H9 (cell line): ENCODE measurements around the gene TTYH2. TPM values are rescaled to one million over a fixed set of nuclear protein-coding genes. Genes with fewer than 3 reads are reported as not detected.
A peak's percentile ranks its signal among the peaks of the same experiment; 100 is the strongest.

ENCODE experiments used
- DNase-seq: peaks from one replicate; pipeline ENCODE4 v3.0.0-alpha.2; 2017
- H2AFZ ChIP-seq: one replicate; pipeline ENCODE4 v1.6.1; 2013; ENCODE audit warnings: mild to moderate bottlenecking, low read length, control low read depth, moderate library complexity
- H2AK5ac ChIP-seq: 2 replicates; pipeline ENCODE4 v1.6.1; 2013; ENCODE audit warnings: low read length, control low read depth, mixed read lengths; ENCODE audit not compliant: insufficient read length
- H2BK120ac ChIP-seq: one replicate; pipeline ENCODE4 v1.6.1; 2013; ENCODE audit warnings: low read depth, mild to moderate bottlenecking, low read length, control low read depth, inconsistent platforms; ENCODE audit not compliant: poor library complexity, severe bottlenecking
- H2BK12ac ChIP-seq: 2 replicates; pipeline ENCODE4 v1.6.1; 2013; ENCODE audit warnings: low read length, control low read depth, mixed read lengths, low read depth; ENCODE audit not compliant: insufficient read length
- H2BK15ac ChIP-seq: 2 replicates; pipeline ENCODE4 v1.6.1; 2013; ENCODE audit warnings: low read depth, low read length, control low read depth
- H2BK20ac ChIP-seq: one replicate; pipeline ENCODE4 v1.6.1; 2013; ENCODE audit warnings: low read depth, mild to moderate bottlenecking, low read length, control low read depth, inconsistent platforms; ENCODE audit not compliant: poor library complexity, severe bottlenecking
- H2BK5ac ChIP-seq: 2 replicates; pipeline ENCODE4 v1.6.1; 2013; ENCODE audit warnings: low read length, control low read depth, mixed read lengths; ENCODE audit not compliant: insufficient read length
- H3K14ac ChIP-seq: 2 replicates; pipeline ENCODE4 v1.6.1; 2013; ENCODE audit warnings: low read length, control low read depth; ENCODE audit not compliant: insufficient read depth
- H3K18ac ChIP-seq: 2 replicates; pipeline ENCODE4 v1.6.1; 2013; ENCODE audit warnings: low read depth, mild to moderate bottlenecking, mixed read lengths, low read length, control low read depth; ENCODE audit not compliant: insufficient read length
- H3K23ac ChIP-seq: 2 replicates; pipeline ENCODE4 v1.6.1; 2013; ENCODE audit warnings: low read length, control low read depth, mixed read lengths, low read depth; ENCODE audit not compliant: insufficient read length
- H3K23me2 ChIP-seq: 2 replicates; pipeline ENCODE4 v1.6.1; 2013; ENCODE audit warnings: low read depth, mild to moderate bottlenecking, mixed read lengths, low read length, control low read depth; ENCODE audit not compliant: insufficient read length, poor library complexity, severe bottlenecking
- H3K27ac ChIP-seq: 2 replicates; pipeline ENCODE4 v1.5.1; 2013; ENCODE audit warnings: low read length, control low read depth, mixed read lengths, low read depth; ENCODE audit not compliant: insufficient read length
- H3K27me3 ChIP-seq: 2 replicates; pipeline ENCODE4 v1.6.1; 2013; ENCODE audit warnings: low read length, control low read depth, inconsistent platforms; ENCODE audit not compliant: insufficient read depth
- H3K4ac ChIP-seq: 2 replicates; pipeline ENCODE4 v1.6.1; 2013; ENCODE audit warnings: low read depth, mild to moderate bottlenecking, control low read depth, inconsistent platforms, low read length, moderate library complexity
- H3K4me1 ChIP-seq: 2 replicates; pipeline ENCODE4 v1.6.1; 2013; ENCODE audit warnings: low read length, control low read depth, inconsistent platforms; ENCODE audit not compliant: insufficient read depth
- H3K4me2 ChIP-seq: 2 replicates; pipeline ENCODE4 v1.6.1; 2013; ENCODE audit warnings: low read length, control low read depth, mixed read lengths; ENCODE audit not compliant: insufficient read length, insufficient read depth
- H3K56ac ChIP-seq: 2 replicates; pipeline ENCODE4 v1.6.1; 2013; ENCODE audit warnings: low read depth, mild to moderate bottlenecking, mixed read lengths, low read length, control low read depth; ENCODE audit not compliant: insufficient read length
- H3K79me1 ChIP-seq: 2 replicates; pipeline ENCODE4 v1.6.1; 2013; ENCODE audit warnings: low read depth, mild to moderate bottlenecking, moderate library complexity, low read length, control low read depth, inconsistent platforms; ENCODE audit not compliant: insufficient read depth, poor library complexity, severe bottlenecking
- H3K79me2 ChIP-seq: 2 replicates; pipeline ENCODE4 v1.6.1; 2013; ENCODE audit warnings: low read length, control low read depth, inconsistent platforms; ENCODE audit not compliant: insufficient read depth
- H3K9ac ChIP-seq: 2 replicates; pipeline ENCODE4 v1.6.1; 2013; ENCODE audit warnings: low read length, control low read depth, mixed read lengths; ENCODE audit not compliant: insufficient read length; ENCODE audit errors: extremely low read depth
- H3K9me3 ChIP-seq: one replicate; pipeline ENCODE4 v1.6.1; 2013; ENCODE audit warnings: low read depth, low read length, inconsistent platforms; ENCODE audit not compliant: control insufficient read depth
- H3T11ph ChIP-seq: one replicate; pipeline ENCODE4 v1.6.1; 2013; ENCODE audit warnings: mild to moderate bottlenecking, low read length, control low read depth, inconsistent platforms
- H4K20me1 ChIP-seq: one replicate; pipeline ENCODE4 v1.6.1; 2013; ENCODE audit not compliant: control insufficient read depth, insufficient read length, insufficient read depth
- H4K5ac ChIP-seq: 2 replicates; pipeline ENCODE4 v1.6.1; 2013; ENCODE audit warnings: low read depth, mild to moderate bottlenecking, mixed read lengths, low read length, control low read depth; ENCODE audit not compliant: insufficient read length
- H4K8ac ChIP-seq: replicated peaks from 2 replicates; pipeline ENCODE4 v1.6.1; 2013; ENCODE audit warnings: low read length, control low read depth, mixed read lengths, low read depth; ENCODE audit not compliant: insufficient read length
- H4K91ac ChIP-seq: 2 replicates; pipeline ENCODE4 v1.6.1; 2013; ENCODE audit warnings: low read depth, mild to moderate bottlenecking, moderate library complexity, mixed read lengths, low read length, control low read depth; ENCODE audit not compliant: insufficient read length
- H3K27ac Mint-ChIP-seq, 3 experiments: 2 replicates in 2 of 3; 3 replicates in 1 of 3; pipeline ENCODE4 v1.8.0; 2020 to 2021; ENCODE audit warnings: mixed read lengths in 3 of 3, mild to moderate bottlenecking in 1 of 3, moderate library complexity in 1 of 3
- H3K27me3 Mint-ChIP-seq: 2 replicates; pipeline ENCODE4 v1.8.0; 2021; ENCODE audit warnings: low read depth, mild to moderate bottlenecking, moderate library complexity, mixed read lengths
- H3K36me3 Mint-ChIP-seq, 3 experiments: 2 replicates in 2 of 3; 3 replicates in 1 of 3; pipeline ENCODE4 v1.8.0; 2020 to 2021; ENCODE audit warnings: low read depth in 3 of 3, mixed read lengths in 3 of 3; ENCODE audit not compliant: insufficient read depth in 1 of 3
- H3K4me1 Mint-ChIP-seq, 2 experiments: 2 replicates each; pipeline ENCODE4 v1.8.0; 2020; ENCODE audit warnings: mixed read lengths in 2 of 2
- H3K4me3 Mint-ChIP-seq, 2 experiments: 2 replicates in 1 of 2; 3 replicates in 1 of 2; pipeline ENCODE4 v1.8.0; 2020 to 2021; ENCODE audit warnings: mild to moderate bottlenecking in 2 of 2, mixed read lengths in 2 of 2, moderate library complexity in 1 of 2
- H3K9me3 Mint-ChIP-seq, 2 experiments: 2 replicates in 1 of 2; 3 replicates in 1 of 2; pipeline ENCODE4 v1.8.0; 2020; ENCODE audit warnings: mild to moderate bottlenecking in 2 of 2, mixed read lengths in 2 of 2, moderate library complexity in 1 of 2
- WGBS: extraction: QIAGEN DNeasy Blood & Tissue Kit; methylation state at CpG from one replicate; pipeline ENCODE4 v1.1.7; 2013; ENCODE audit warnings: missing lambda C conversion rate, low lambda C conversion rate, mixed read lengths; ENCODE audit not compliant: insufficient read length; ENCODE audit errors: extremely low coverage; 5-methylcytosine and 5-hydroxymethylcytosine counted together
- total RNA-seq: library from RNA; stranded (reverse); gene quantifications from 2 replicates; pipeline ENCODE4 v1.2.1, GENCODE V29; 2021
- TF ChIP-seq, protein P1 (sequence below): fragments of 200-600 bp; sonication (generic); conservative IDR thresholded peaks from 3 replicates; pipeline ENCODE4 v1.8.0; 2021; ENCODE audit warnings: antibody characterized with exemption, mild to moderate bottlenecking

Gene TTYH2
- total RNA-seq, 1 experiment from 2014 or later, result 1.6 TPM

DNA sequence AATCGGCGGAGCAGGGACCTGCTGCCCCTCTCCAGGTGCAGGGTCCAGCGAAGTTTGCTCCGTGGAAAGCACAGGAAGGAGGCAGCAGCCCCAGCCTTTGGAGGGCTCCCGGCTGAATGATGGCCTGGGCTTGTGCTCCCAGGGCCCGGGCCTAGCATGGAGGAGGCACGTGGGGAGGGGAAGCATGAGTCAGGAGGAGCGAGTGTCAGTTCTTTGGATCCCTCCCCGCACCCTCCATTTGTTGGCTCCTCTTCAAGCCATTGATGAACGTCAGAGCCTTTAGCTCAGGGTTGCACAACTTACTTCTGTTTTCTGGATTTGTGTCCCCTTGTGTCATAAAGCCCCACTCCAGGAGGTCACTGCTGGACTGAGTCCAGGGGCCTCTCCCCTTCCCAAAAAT lies 25.8 kb downstream of the TTYH2 start:
- no peak overlapping the region for H3K4ac ChIP-seq
- H3K18ac ChIP-seq, result no peak overlapping the region
- H3K23me2 ChIP-seq, result no peaks in the 10 kb centered on the region
- no peaks in the 10 kb centered on the region for H3K9me3 ChIP-seq
- no peak overlapping the region for H4K91ac ChIP-seq
- no peak overlapping the region for H3T11ph ChIP-seq
- H3K4me2 ChIP-seq, result no peak overlapping the region
- no peak overlapping the region for H3K27ac ChIP-seq
- no peak overlapping the region for H2AK5ac ChIP-seq
- no peak overlapping the region for H2BK12ac ChIP-seq
- H3K36me3 Mint-ChIP-seq, result no peaks in the 10 kb centered on the region; a peak in 1 of 7 replicates
- DNase-seq, result no peak
- peaks cover 13% of the 10 kb centered on the region for H3K27me3 Mint-ChIP-seq
- TF ChIP-seq, protein P1, sequence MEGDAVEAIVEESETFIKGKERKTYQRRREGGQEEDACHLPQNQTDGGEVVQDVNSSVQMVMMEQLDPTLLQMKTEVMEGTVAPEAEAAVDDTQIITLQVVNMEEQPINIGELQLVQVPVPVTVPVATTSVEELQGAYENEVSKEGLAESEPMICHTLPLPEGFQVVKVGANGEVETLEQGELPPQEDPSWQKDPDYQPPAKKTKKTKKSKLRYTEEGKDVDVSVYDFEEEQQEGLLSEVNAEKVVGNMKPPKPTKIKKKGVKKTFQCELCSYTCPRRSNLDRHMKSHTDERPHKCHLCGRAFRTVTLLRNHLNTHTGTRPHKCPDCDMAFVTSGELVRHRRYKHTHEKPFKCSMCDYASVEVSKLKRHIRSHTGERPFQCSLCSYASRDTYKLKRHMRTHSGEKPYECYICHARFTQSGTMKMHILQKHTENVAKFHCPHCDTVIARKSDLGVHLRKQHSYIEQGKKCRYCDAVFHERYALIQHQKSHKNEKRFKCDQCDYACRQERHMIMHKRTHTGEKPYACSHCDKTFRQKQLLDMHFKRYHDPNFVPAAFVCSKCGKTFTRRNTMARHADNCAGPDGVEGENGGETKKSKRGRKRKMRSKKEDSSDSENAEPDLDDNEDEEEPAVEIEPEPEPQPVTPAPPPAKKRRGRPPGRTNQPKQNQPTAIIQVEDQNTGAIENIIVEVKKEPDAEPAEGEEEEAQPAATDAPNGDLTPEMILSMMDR, result no peak
- no CpG with 5 or more reads among the region's 10 CpGs for WGBS
- H2BK5ac ChIP-seq, result no peak overlapping the region
- no peaks in the 10 kb centered on the region for H3K79me2 ChIP-seq
- H3K27me3 ChIP-seq, result no peaks in the 10 kb centered on the region
- H2BK15ac ChIP-seq, result no peak overlapping the region
- H3K79me1 ChIP-seq, result no peaks in the 10 kb centered on the region
- H3K9me3 Mint-ChIP-seq, result no peaks in the 10 kb centered on the region
- no peak overlapping the region for H2BK20ac ChIP-seq
- H3K4me3 Mint-ChIP-seq, result no peak overlapping the region; a peak in 1 of 5 replicates
- no peak overlapping the region for H3K56ac ChIP-seq
- H3K14ac ChIP-seq, result no peak overlapping the region; the same call in 1 of the 2 replicates
- H3K9ac ChIP-seq, result no peak overlapping the region
- no peak overlapping the region for H2BK120ac ChIP-seq
- H4K20me1 ChIP-seq, result no peaks in the 10 kb centered on the region
- no peak overlapping the region for H4K5ac ChIP-seq
- peaks cover 20 to 44% of the 10 kb centered on the region in 2 experiments for H3K4me1 Mint-ChIP-seq
- peak overlapping the region in 1 of 3 experiments; percentile 57; a peak in 2 of 7 replicates for H3K27ac Mint-ChIP-seq
- H4K8ac ChIP-seq, result no peak overlapping the region
- H3K23ac ChIP-seq, result no peak overlapping the region
- H3K4me1 ChIP-seq, result no peaks in the 10 kb centered on the region
- no peak overlapping the region for H2AFZ ChIP-seq
